Stomach (tissue), 4 donors: ENCODE measurements around the gene SERPINB2.

Source experiments
- EP300 ChIP-seq: sonication (generic); formaldehyde crosslinking; IDR thresholded peaks from one replicate; pipeline ENCODE4 v1.6.1; 2017; ENCODE audit warnings: antibody characterized with exemption
- POLR2A ChIP-seq, 4 donors: fragments of 450-650 bp; IDR thresholded peaks; one replicate each; pipeline ENCODE4 v1.6.1; 2016; ENCODE audit warnings: antibody characterized with exemption in 4 of 4, control low read depth in 2 of 4, mild to moderate bottlenecking in 1 of 4, moderate library complexity in 1 of 4
- POLR2AphosphoS5 ChIP-seq, 3 donors: sonication (generic); formaldehyde crosslinking; IDR thresholded peaks; one replicate each; pipeline ENCODE4 v1.6.1; 2016; ENCODE audit warnings: antibody characterized with exemption in 3 of 3
- TF ChIP-seq, protein P1 (sequence below), 7 experiments: fragments of 450-650 bp in 4 of 7; fragments of 200-600 bp in 3 of 7; sonication (generic) in 3 of 7; IDR thresholded peaks; one replicate each; pipeline ENCODE4 v1.5.1; 2016 to 2019; ENCODE audit warnings: antibody characterized with exemption in 7 of 7, control low read depth in 2 of 7, mild to moderate bottlenecking in 1 of 7

DNA sequence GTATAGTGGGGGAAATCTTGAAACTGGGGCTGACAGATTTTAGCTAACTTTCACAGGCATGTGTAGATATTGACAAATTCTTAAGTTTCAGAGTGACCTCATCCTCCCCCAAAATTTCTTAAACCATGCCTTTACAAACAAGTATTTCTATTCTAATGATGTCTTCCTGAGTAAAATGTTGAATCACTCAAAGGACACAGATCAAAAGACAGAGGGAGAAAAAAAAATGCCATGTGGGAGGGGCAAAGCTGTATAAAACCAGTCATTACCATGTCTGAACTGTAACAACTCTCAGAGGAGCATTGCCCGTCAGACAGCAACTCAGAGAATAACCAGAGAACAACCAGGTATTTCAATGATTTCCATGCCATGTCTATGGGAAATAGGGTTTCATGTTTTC, at the start of gene SERPINB2:
- TF ChIP-seq, protein P1, sequence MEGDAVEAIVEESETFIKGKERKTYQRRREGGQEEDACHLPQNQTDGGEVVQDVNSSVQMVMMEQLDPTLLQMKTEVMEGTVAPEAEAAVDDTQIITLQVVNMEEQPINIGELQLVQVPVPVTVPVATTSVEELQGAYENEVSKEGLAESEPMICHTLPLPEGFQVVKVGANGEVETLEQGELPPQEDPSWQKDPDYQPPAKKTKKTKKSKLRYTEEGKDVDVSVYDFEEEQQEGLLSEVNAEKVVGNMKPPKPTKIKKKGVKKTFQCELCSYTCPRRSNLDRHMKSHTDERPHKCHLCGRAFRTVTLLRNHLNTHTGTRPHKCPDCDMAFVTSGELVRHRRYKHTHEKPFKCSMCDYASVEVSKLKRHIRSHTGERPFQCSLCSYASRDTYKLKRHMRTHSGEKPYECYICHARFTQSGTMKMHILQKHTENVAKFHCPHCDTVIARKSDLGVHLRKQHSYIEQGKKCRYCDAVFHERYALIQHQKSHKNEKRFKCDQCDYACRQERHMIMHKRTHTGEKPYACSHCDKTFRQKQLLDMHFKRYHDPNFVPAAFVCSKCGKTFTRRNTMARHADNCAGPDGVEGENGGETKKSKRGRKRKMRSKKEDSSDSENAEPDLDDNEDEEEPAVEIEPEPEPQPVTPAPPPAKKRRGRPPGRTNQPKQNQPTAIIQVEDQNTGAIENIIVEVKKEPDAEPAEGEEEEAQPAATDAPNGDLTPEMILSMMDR (IDR thresholded peaks at IDR 0.05) = no peak
- TF ChIP-seq POLR2A (IDR thresholded peaks at IDR 0.05) = no peak
- no peak for TF ChIP-seq POLR2AphosphoS5 (IDR thresholded peaks at IDR 0.05)
- no peak for TF ChIP-seq EP300
